ENCODE measurements around the gene PALMD.

PALMD gene

GRCh38 chr1:99645699-99646531, at the start of gene PALMD:
Gene PALMD (plus strand): TSS chr1:99646113. CDS start chr1:99646318, 205 bp downstream.
- peak; percentile 32; the same call in 1 of the 2 replicates for TF ChIP-seq MAX (IDR thresholded peaks at IDR 0.05)
- TF ChIP-seq FOXM1 (IDR thresholded peaks at IDR 0.05; ENCODE audit: borderline replicate concordance, low read depth), result no peak

GRCh38 chr1:99598738-99599411, 47.0 kb upstream of the PALMD start:
- TF ChIP-seq NFIC (IDR thresholded peaks at IDR 0.05) (no peak), USF1 (IDR thresholded peaks at IDR 0.05) (no peak), TAF1 (IDR thresholded peaks at IDR 0.05; ENCODE audit: low read depth) (no peak), FOXM1 (IDR thresholded peaks at IDR 0.05; ENCODE audit: borderline replicate concordance, low read depth) (no peak), EP300 (IDR thresholded peaks at IDR 0.05; ENCODE audit: borderline replicate concordance) (no peak), CEBPB (IDR thresholded peaks at IDR 0.05) (no peak), RAD21 (IDR thresholded peaks at IDR 0.05; ENCODE audit: low read depth) (no peak), YY1 (IDR thresholded peaks at IDR 0.05; ENCODE audit: low read depth) (no peak), REST (IDR thresholded peaks at IDR 0.05; ENCODE audit: low read depth) (no peak), TEAD4 (IDR thresholded peaks at IDR 0.05) (no peak), TCF12 (IDR thresholded peaks at IDR 0.05; ENCODE audit: low read depth) (no peak), EGR1 (IDR thresholded peaks at IDR 0.05) (no peak), MAX (IDR thresholded peaks at IDR 0.05) (no peak)

- no peak for TF ChIP-seq USF1 (IDR thresholded peaks at IDR 0.05)
Measured at GRCh38 chr1:99599678-99600175, 46.2 kb upstream of the PALMD start.

GRCh38 chr1:99600782-99601181, 45.1 kb upstream of the PALMD start:
- TF ChIP-seq ZBTB7A (IDR thresholded peaks at IDR 0.05; ENCODE audit: low read depth) (no peak), REST (IDR thresholded peaks at IDR 0.05; ENCODE audit: low read depth) (no peak), CEBPB (IDR thresholded peaks at IDR 0.05) (no peak), RAD21 (IDR thresholded peaks at IDR 0.05; ENCODE audit: low read depth) (no peak), TAF1 (IDR thresholded peaks at IDR 0.05; ENCODE audit: low read depth) (no peak), TEAD4 (IDR thresholded peaks at IDR 0.05) (no peak), CREB1 (IDR thresholded peaks at IDR 0.05; ENCODE audit: low read depth) (no peak), YY1 (IDR thresholded peaks at IDR 0.05; ENCODE audit: low read depth) (no peak), EP300 (IDR thresholded peaks at IDR 0.05; ENCODE audit: borderline replicate concordance) (no peak), EGR1 (IDR thresholded peaks at IDR 0.05) (no peak), NFIC (IDR thresholded peaks at IDR 0.05) (no peak)

- TF ChIP-seq TEAD4 (IDR thresholded peaks at IDR 0.05) (no peak), MAX (IDR thresholded peaks at IDR 0.05) (no peak), YY1 (IDR thresholded peaks at IDR 0.05; ENCODE audit: low read depth) (no peak), EGR1 (IDR thresholded peaks at IDR 0.05) (no peak), REST (IDR thresholded peaks at IDR 0.05; ENCODE audit: low read depth) (no peak), RAD21 (IDR thresholded peaks at IDR 0.05; ENCODE audit: low read depth) (no peak)
Measured at GRCh38 chr1:99601208-99601607, 44.7 kb upstream of the PALMD start.
